GM12878 (cell line): ENCODE results near the gene MTFR2. TPM values are rescaled to one million over a fixed set of nuclear protein-coding genes. Genes with fewer than 3 reads are reported as not detected.
A peak's percentile ranks its signal among the peaks of the same experiment; 100 is the strongest.

ENCODE experiments used
- ATAC-seq: fragments of 200-7000 bp; cut with Tn5 transposase; 3 replicates; pipeline ENCODE4 v1.9.1; 2020; ENCODE audit warnings: mild to moderate bottlenecking, moderate library complexity
- BruUV-seq: library from RNA; stranded (reverse); fragments of 400-500 nt; replicated peaks from 2 replicates; lab custom pipeline; 2021; lab: Mats Ljungman, UMichigan
- CTCF ChIA-PET: fragments of 300-600 bp; sonication (Branson Sonifier 250); formaldehyde crosslinking; extraction: SDS; loops from one replicate; lab custom pipeline; 2021; ENCODE audit warnings: inconsistent platforms; lab: Yijun Ruan, JAX
- POLR2A ChIA-PET: fragments of 350-600 bp; formaldehyde crosslinking; extraction: SDS; loops from one replicate; lab custom pipeline; 2021; ENCODE audit warnings: inconsistent platforms; lab: Charles Lee
- RAD21 ChIA-PET: fragments of 300-600 bp; sonication (Branson Sonifier 250); formaldehyde crosslinking; loops from one replicate; lab custom pipeline; 2023; ENCODE audit warnings: antibody characterized with exemption; ENCODE audit not compliant: unreplicated experiment; lab: Charles Lee
- SMC1A ChIA-PET: fragments of 300-600 bp; sonication (Branson Sonifier 250); formaldehyde crosslinking; loops from one replicate; lab custom pipeline; 2023; ENCODE audit not compliant: unreplicated experiment, uncharacterized antibody; lab: Charles Lee
- DNase-seq: peaks from one replicate; pipeline ENCODE4 v3.0.0-alpha.2; 2011; ENCODE audit warnings: low read depth, low spot score
- FAIRE-seq: peaks from 3 replicates; lab custom pipeline; 2011; peaks lifted over from hg19 to GRCh38; lab: Jason Lieb, UNC
- H2AFZ ChIP-seq: 2 replicates; pipeline ENCODE4 v1.6.0; 2011; ENCODE audit warnings: low read depth, low read length, control low read depth; ENCODE audit not compliant: control insufficient read depth
- H3K27ac ChIP-seq: 2 replicates; pipeline ENCODE4 v1.5.1; 2011; ENCODE audit warnings: control low read depth; ENCODE audit not compliant: control insufficient read depth, insufficient read depth
- H3K27me3 ChIP-seq, 2 experiments: replicated peaks in 1 of 2; 2 replicates each; pipeline versions ENCODE4 v1.6.0 to v1.6.1; 2011; ENCODE audit warnings: low read length in 1 of 2; ENCODE audit not compliant: control insufficient read depth in 2 of 2, insufficient read depth in 2 of 2
- H3K36me3 ChIP-seq, 2 experiments: 2 replicates each; pipeline ENCODE4 v1.5.1; 2011; ENCODE audit warnings: low read length in 1 of 2; ENCODE audit not compliant: control insufficient read depth in 2 of 2, insufficient read depth in 2 of 2
- H3K4me1 ChIP-seq: 2 replicates; pipeline ENCODE4 v1.6.1; 2011; ENCODE audit warnings: mild to moderate bottlenecking, low read length, moderate library complexity, mixed read lengths; ENCODE audit not compliant: control insufficient read depth, insufficient read depth
- H3K4me2 ChIP-seq: 2 replicates; pipeline ENCODE4 v1.6.0; 2011; ENCODE audit warnings: control low read depth; ENCODE audit not compliant: control insufficient read depth, insufficient read depth
- H3K4me3 ChIP-seq: fragments of 200-600 bp; sonication (generic); 2 replicates; pipeline ENCODE4 v1.5.1; 2016
- H3K79me2 ChIP-seq: 2 replicates; pipeline ENCODE4 v1.6.0; 2011; ENCODE audit warnings: low read length; ENCODE audit not compliant: control insufficient read depth, insufficient read depth
- H3K9ac ChIP-seq: 2 replicates; pipeline ENCODE4 v1.8.0; 2011; ENCODE audit warnings: low read length, control low read depth, mixed read lengths; ENCODE audit not compliant: control insufficient read depth, insufficient read depth
- H3K9me3 ChIP-seq: replicated peaks from 3 replicates; pipeline ENCODE4 v1.5.1; 2011; ENCODE audit warnings: mild to moderate bottlenecking, low read length; ENCODE audit not compliant: control insufficient read depth, insufficient read depth
- H4K20me1 ChIP-seq: 2 replicates; pipeline ENCODE4 v1.6.0; 2011; ENCODE audit not compliant: control insufficient read depth, insufficient read depth
- CBX5 ChIP-seq: sonication (generic); IDR thresholded peaks from 2 replicates; pipeline ENCODE4 v1.6.1; 2016; ENCODE audit warnings: low read depth, moderate library complexity, mild to moderate bottlenecking, inconsistent platforms
- DPF2 ChIP-seq: fragments of 450-650 bp; IDR thresholded peaks from 2 replicates; pipeline ENCODE4 v1.6.1; 2017; ENCODE audit warnings: mild to moderate bottlenecking
- JUND ChIP-seq: IDR thresholded peaks from 2 replicates; pipeline ENCODE4 v1.6.1; 2012; ENCODE audit warnings: low read depth, mild to moderate bottlenecking, low read length, improper control_type of control experiment, moderate library complexity
- MYC ChIP-seq: IDR thresholded peaks from 2 replicates; pipeline ENCODE4 v1.6.1; 2011; ENCODE audit warnings: mild to moderate bottlenecking, low read length, moderate library complexity, inconsistent platforms; ENCODE audit not compliant: insufficient read depth, insufficient replicate concordance, insufficient read length, severe bottlenecking
- POLR2AphosphoS5 ChIP-seq: IDR thresholded peaks from 2 replicates; pipeline ENCODE4 v1.6.1; 2011; ENCODE audit warnings: mild to moderate bottlenecking, low read length, inconsistent platforms
- WGBS: methylation state at CpG from one replicate; pipeline ENCODE4 v1.1.6; 2016; ENCODE audit warnings: low lambda C conversion rate; ENCODE audit not compliant: insufficient replicate concordance, insufficient coverage; ENCODE audit errors: missing lambda C conversion rate; 5-methylcytosine and 5-hydroxymethylcytosine counted together
- in situ Hi-C: fragments of 300-500 bp; cut with MboI; formaldehyde crosslinking; loops from 9 replicates; pipeline ENCODE4 v1.14.3; 2018; ENCODE audit warnings: mixed read lengths
- intact Hi-C: fragments of 100-400 bp; cut with micrococcal nuclease; formaldehyde crosslinking; loops from one replicate; pipeline ENCODE4 v1.14.2; 2022; ENCODE audit not compliant: unreplicated experiment
- polyA plus RNA-seq, 11 experiments: library from polyadenylated mRNA; depleted of rRNA in 4 of 11; unstranded in 6 of 11; stranded (reverse) in 5 of 11; fragments of >200 nt; fragmentation: Nextera tagmentation in 4 of 11; fragmentation: Illumina TruSeq in 1 of 11; extraction: Ambion mirVana in 4 of 11; extraction: Trizol in 1 of 11; gene quantifications; 1 replicate in 1 of 11; 2 replicates in 10 of 11; pipeline versions ENCODE4 v1.2.1 to v1.2.3, GENCODE V29; 2011 to 2016; ENCODE audit warnings: inconsistent platforms in 2 of 11, missing spikeins in 2 of 11, low read depth in 1 of 11
- total RNA-seq, 4 experiments: library from RNA; depleted of rRNA in 3 of 4; stranded (reverse); fragments of >200 nt in 3 of 4; fragmentation: Illumina TruSeq in 1 of 4; extraction: Trizol in 1 of 4; gene quantifications; 2 replicates each; pipeline versions ENCODE4 v1.2.1 to v1.2.3, GENCODE V29; 2013 to 2021
- TF ChIP-seq, protein P1 (sequence below): fragments of 450-650 bp; formaldehyde crosslinking; IDR thresholded peaks from 2 replicates; pipeline ENCODE4 v1.4.0; 2020; ENCODE audit warnings: mild to moderate bottlenecking, moderate library complexity

Gene MTFR2
- total and polyA plus RNA-seq, 10 of the 15 experiments (the other 5 are each of a cell fraction or from before 2014, with no cell fraction given), result 7.3 to 33.5 (median 25.3) TPM

DNA sequence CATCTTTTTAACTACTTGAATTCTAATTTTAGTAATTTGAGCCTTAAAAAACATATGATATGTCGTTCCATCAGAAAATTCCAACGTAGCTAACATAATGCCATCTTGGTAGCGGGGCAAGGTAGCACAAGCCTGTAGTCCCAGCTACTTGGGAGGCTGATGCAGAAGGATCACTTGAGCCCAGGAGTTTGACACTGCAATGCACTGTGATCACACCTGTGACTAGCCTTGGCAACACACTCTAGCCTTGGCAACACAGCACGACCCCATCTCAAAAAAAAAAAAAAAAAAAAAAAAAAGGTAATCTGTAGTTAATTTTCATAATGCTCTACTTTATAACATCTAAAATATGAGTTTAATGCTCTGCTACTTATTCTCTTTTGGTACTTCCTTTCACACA, 32.8 kb upstream of the MTFR2 start:
- Histone ChIP-seq H3K4me1 (peaks cover 5% of the 10 kb centered on the region; the same call in 1 of the 2 replicates), H3K27me3 (no peaks in the 10 kb centered on the region), H3K9ac (no peak overlapping the region), H3K27ac (no peak overlapping the region), H3K79me2 (peaks cover 91% of the 10 kb centered on the region), H3K4me3 (peak overlapping the region; percentile 39; the same call in 1 of the 2 replicates), H4K20me1 (peaks cover 11% of the 10 kb centered on the region; the same call in 1 of the 2 replicates), H3K9me3 (no peaks in the 10 kb centered on the region), H3K4me2 (peak overlapping the region; percentile 61), H2AFZ (no peak overlapping the region), H3K36me3 (peaks cover 1 to 26% of the 10 kb centered on the region in 2 experiments; a peak in 3 of 4 replicates)
- FAIRE-seq (peak; percentile 38), ATAC-seq (peak; percentile 41), DNase-seq (no peak)
- SMC1A ChIA-PET, result interaction anchor here (1.1 to 2.0 kb wide), 4 partner anchors 9 to 34 kb away, joined by 3 to 5 read pairs (median 4); no protein-coding TSS in a partner anchor
- intact Hi-C loops (no loop called here), in situ Hi-C loops (loop anchor here (10.0 to 25.0 kb wide), 2 partner anchors 512 to 1271 kb away; partner anchors contain the start of gene MAP3K5)
- POLR2A ChIA-PET, result interaction anchor here (0.7 to 0.9 kb wide), 2 partner anchors 14 to 32 kb away, joined by 3 read pairs; no protein-coding TSS in a partner anchor
- RAD21 ChIA-PET, result no interaction called here
- CTCF ChIA-PET, result interaction anchor here (1.4 to 2.9 kb wide), 3 partner anchors 14 to 35 kb away, joined by 3 to 14 read pairs (median 14); partner anchors contain the start of gene MTFR2
- TF ChIP-seq JUND (no peak), MYC (no peak), CBX5 (no peak), DPF2 (no peak), POLR2AphosphoS5 (0 out of 2 replicates have a peak, but pooled peaks have one; percentile 41)
- TF ChIP-seq, protein P1, sequence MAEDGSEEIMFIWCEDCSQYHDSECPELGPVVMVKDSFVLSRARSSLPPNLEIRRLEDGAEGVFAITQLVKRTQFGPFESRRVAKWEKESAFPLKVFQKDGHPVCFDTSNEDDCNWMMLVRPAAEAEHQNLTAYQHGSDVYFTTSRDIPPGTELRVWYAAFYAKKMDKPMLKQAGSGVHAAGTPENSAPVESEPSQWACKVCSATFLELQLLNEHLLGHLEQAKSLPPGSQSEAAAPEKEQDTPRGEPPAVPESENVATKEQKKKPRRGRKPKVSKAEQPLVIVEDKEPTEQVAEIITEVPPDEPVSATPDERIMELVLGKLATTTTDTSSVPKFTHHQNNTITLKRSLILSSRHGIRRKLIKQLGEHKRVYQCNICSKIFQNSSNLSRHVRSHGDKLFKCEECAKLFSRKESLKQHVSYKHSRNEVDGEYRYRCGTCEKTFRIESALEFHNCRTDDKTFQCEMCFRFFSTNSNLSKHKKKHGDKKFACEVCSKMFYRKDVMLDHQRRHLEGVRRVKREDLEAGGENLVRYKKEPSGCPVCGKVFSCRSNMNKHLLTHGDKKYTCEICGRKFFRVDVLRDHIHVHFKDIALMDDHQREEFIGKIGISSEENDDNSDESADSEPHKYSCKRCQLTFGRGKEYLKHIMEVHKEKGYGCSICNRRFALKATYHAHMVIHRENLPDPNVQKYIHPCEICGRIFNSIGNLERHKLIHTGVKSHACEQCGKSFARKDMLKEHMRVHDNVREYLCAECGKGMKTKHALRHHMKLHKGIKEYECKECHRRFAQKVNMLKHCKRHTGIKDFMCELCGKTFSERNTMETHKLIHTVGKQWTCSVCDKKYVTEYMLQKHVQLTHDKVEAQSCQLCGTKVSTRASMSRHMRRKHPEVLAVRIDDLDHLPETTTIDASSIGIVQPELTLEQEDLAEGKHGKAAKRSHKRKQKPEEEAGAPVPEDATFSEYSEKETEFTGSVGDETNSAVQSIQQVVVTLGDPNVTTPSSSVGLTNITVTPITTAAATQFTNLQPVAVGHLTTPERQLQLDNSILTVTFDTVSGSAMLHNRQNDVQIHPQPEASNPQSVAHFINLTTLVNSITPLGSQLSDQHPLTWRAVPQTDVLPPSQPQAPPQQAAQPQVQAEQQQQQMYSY (CRISPR knock-in tag), result no peak
- WGBS, result 38% methylated on average over 4 of the region's 4 CpGs
- no TSS peak for BruUV-seq
